ENCODE results near the gene MLKL. TPM values are rescaled to one million over a fixed set of nuclear protein-coding genes. Genes with fewer than 3 reads are reported as not detected.
A peak's percentile ranks its signal among the peaks of the same experiment; 100 is the strongest.
"Not testable (repeated sequence)": the region's sequence is repeated elsewhere in the genome, so short reads cannot be mapped to it uniquely, and the experiment has no call there.

Gene MLKL
- total RNA-seq, 4 donors from 2014 or later, result 18.4 to 47.9 (median 31.9) TPM

- no peak for TF ChIP-seq CTCF (IDR thresholded peaks at IDR 0.05)
- ATAC-seq (ENCODE audit: low FRiP score) (no peak), DNase-seq (ENCODE audit: low spot score) (no peak)
These were observed 25.2 kb upstream of the MLKL start for GRCh38 chr16:74725651-74726455.

GRCh38 chr16:74724820-74725549 is 24.3 kb upstream of the MLKL start:
- ATAC-seq (ENCODE audit: low FRiP score), result peak; percentile 79
- DNase-seq (ENCODE audit: low spot score), result no peak
- no peak for TF ChIP-seq CTCF (IDR thresholded peaks at IDR 0.05)

- ATAC-seq (ENCODE audit: low FRiP score) (no peak), DNase-seq (ENCODE audit: low spot score) (no peak)
- no peak for TF ChIP-seq CTCF (IDR thresholded peaks at IDR 0.05)
These were observed 22.6 kb upstream of the MLKL start for GRCh38 chr16:74723256-74723655.

- ATAC-seq (ENCODE audit: low FRiP score); DNase-seq (ENCODE audit: low spot score): not testable (repeated sequence)
These were observed 21.5 kb upstream of the MLKL start for GRCh38 chr16:74722156-74722555.

GRCh38 chr16:74721716-74722115 is 21.1 kb upstream of the MLKL start:
- ATAC-seq (ENCODE audit: low FRiP score), result no peak
- DNase-seq (ENCODE audit: low spot score), result no peak
- TF ChIP-seq CTCF (IDR thresholded peaks at IDR 0.05), result no peak

GRCh38 chr16:74720579-74720978 is 19.9 kb upstream of the MLKL start:
- no peak for TF ChIP-seq CTCF (IDR thresholded peaks at IDR 0.05)
- ATAC-seq (ENCODE audit: low FRiP score) (no peak), DNase-seq (ENCODE audit: low spot score) (no peak)

GRCh38 chr16:74718741-74719610 is 18.3 kb upstream of the MLKL start:
- DNase-seq (ENCODE audit: low spot score) (no peak), ATAC-seq (ENCODE audit: low FRiP score) (no peak)
- no peak for TF ChIP-seq CTCF (IDR thresholded peaks at IDR 0.05)

Data from omental fat pad (tissue), 4 donors.